HG03097 (cell line): ENCODE results near the gene MIER3.
A peak's percentile ranks its signal among the peaks of the same experiment; 100 is the strongest.

Experiments
- ATAC-seq: cut with Tn5 transposase; IDR thresholded peaks from one replicate; pipeline ENCODE4 v1.9.1; 2021; ENCODE audit not compliant: unreplicated experiment, low FRiP score

MIER3 gene

DNA sequence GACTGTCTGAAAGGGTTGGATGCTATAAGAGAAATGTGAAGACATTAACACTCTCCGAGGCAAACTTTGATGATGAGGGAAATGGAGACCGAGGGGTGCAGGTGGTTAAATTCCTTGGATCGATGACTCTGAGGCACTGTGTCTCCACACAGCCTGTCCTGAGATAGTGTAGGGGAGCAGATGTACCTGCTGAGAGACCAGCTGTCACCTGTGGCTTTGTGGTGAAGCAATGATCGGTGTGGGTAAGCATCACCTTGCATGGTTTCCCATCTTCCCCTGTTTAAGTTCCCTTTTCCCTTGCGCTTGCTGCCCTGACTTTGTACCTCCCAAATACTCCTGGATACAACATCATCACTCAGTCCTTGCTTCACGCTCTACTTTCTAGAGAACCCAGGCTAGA lies 9.8 kb upstream of the MIER3 start:
- no peak for ATAC-seq

DNA sequence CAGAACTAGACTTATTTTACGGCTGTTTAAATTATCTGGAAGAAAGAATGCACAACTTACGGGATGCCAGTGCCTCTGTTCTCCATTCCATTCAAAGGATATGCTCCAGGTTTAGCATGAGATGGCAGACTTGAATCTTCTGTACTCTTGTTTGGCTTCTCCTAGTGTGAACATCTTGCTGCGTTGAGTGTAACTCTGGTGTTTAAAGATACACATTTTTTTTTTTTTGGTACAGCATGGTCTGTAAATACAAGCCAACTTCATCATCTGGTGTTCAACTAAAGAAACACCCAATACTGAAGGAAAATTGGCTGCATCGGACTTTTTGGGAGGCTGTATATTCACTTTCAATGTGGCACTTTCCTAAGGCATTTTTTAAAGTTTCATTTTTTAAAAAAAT lies 7.4 kb upstream of the MIER3 start:
- ATAC-seq, result no peak

DNA sequence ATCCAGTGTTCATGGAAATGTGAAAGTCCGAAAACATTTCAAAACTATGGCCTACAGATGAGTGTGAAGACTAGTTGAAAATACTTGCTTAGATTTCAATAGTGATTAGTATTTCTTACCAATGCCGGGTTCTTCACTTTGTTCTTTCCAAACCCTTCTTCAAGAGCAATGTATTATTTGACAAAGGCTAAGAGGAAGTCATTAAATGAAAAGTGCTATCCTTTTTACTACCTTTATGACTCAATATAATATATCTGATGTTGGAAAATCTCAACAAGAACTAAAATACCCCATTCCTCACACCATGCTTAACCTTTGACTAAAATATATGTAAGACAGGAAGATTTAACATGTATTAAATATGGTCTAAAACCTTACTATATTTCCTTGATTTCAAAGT lies 6.7 kb upstream of the MIER3 start:
- no peak for ATAC-seq

DNA sequence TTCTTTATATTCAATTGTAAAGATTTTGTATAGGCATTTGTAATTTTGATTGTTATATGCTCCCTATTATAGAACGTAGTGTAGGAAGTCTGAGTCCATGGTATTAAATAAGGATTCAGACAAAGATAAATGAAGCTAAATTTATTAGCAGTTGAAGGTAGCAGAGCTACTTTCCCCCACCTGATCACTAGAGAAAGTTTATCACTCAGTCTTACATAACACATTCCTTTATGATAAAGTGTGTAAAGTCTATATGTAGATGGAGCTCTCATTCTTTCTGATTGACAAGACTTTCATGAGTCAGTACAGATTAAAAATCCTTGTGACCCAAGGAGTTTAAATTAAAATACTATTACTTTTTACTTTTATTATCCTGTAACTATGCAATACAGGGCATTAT lies 2.3 kb upstream of the MIER3 start:
- no peak for ATAC-seq

- peak; percentile 44 for ATAC-seq
Observed at GRCh38 chr5:56951126-56951945, 587 bp downstream of the MIER3 start.

DNA sequence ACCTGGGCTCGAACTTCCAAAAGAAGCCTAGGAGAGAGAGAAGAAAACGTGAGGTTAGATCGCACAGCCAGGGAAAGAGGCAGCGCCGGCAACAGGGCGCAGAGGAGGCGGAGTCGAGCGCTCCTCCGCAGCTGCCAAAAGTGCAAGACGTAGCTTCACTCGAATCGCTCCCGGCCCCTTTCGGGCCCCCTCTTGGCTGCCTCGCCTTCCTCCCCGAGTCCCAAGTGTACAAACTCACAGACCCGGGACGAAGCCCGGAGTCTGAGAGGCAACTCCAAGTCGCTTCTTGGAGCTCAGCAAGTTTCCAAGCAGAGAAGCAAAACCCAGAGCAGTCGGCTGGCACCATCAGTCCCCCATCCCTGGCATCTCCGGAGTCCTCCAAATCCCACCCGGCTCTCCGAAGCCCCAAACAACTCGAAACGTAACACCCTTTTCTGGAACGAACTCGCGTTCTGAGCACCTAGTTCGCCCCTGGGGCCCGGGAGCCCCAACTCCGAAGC lies 1.2 kb downstream of the MIER3 start:
- ATAC-seq, result no peak

- ATAC-seq, result no peak
Observed at GRCh38 chr5:56947052-56947451, 4.9 kb downstream of the MIER3 start.

- no peak for ATAC-seq
Observed at GRCh38 chr5:56941981-56942380, 9.9 kb downstream of the MIER3 start.

DNA sequence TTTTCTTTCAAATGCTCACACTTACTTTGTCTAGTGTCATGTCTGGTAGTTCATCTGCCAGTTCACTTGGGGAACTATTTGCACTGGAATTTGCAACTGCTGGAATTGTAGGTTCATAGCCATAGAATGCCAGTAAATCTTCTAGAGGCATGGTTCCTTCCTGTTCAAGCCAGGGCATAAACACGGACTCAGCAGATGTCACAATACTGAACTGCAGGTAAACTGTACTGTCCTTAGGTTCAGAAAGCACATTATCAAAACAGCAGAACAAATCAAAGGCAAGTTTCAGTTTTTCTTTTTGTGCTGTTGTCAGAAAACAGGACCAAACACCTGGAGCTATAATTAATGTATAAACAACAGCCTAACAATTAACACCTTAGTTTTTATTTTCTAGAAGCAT lies 13.1 kb downstream of the MIER3 start:
- no peak for ATAC-seq

DNA sequence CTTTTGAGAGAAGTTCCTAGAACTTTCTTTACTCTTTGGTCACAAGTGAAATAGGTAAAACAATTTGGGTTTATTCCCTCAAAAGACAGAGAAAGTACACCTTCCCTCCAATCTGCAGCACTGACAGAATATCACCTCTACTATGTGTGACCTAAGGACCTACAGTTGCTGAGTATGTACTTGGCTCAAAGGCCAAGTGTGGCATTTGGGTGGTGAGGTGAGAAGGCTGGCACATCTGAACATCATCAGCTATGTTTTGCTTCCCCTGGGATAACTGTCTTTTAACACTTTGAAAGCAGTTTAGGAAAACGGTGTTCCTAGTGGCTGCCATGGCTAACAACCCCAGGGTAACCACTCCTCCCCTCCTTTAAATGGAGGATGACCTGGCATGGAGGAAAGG lies 17.6 kb downstream of the MIER3 start:
- ATAC-seq, result no peak

- ATAC-seq, result no peak
Observed at GRCh38 chr5:56922922-56923321, 29.0 kb downstream of the MIER3 start.

DNA sequence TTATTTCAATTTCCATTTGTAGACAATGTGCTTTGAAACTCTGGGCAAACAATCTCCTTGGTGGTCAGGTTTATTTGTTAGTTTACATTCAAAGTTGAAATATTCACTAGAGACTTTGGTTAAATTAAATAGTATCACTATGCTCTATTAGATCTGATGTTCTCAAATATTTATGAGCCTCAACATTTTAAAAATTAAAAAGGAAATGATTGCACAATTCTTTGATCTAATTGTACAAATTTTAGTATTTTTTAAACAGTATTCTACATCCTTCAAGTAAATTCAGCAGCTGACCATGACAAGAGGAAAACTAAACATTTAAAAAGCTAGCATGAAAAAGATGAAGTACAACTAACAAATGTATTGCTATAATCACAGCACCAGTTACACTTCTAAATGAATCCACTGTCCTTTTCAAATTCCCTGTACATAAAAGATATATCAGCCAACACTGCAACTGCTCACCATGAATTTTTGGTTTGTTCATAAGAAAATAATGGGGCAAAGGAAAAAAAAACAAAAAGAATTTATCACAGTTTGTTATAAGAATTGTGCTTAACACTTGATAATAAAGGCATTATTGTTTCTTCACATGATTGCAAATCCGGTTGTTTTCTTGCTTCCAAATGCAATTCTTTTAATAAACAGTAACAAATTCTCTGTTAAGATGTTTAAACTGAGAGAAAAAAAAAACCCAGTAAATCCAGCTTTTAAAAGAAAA lies 31.8 kb downstream of the MIER3 start:
- no peak for ATAC-seq

DNA sequence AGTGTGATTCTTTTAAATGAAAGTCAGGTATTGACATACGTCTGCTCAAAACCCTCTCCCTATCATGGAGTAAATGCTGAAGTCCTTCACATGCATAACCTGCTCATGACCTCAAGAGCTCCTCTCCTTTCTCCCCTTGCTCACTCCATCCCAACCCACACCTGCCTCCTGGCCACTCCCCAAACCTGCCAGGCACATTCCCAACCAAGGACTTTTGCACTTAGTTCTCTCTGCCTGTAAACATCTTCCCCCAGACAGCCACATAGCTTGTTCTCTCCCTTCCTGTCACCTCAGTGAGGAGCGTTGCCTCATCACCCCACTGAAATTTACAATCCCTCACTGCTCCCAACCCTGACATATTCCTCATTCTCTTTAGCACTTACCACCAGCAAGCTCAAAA lies 33.9 kb downstream of the MIER3 start:
- ATAC-seq, result no peak

GRCh38 chr5:56917534-56917933 lies 34.4 kb downstream of the MIER3 start:
- ATAC-seq, result no peak

GRCh38 chr5:56914678-56915077 lies 37.2 kb downstream of the MIER3 start:
- no peak for ATAC-seq

DNA sequence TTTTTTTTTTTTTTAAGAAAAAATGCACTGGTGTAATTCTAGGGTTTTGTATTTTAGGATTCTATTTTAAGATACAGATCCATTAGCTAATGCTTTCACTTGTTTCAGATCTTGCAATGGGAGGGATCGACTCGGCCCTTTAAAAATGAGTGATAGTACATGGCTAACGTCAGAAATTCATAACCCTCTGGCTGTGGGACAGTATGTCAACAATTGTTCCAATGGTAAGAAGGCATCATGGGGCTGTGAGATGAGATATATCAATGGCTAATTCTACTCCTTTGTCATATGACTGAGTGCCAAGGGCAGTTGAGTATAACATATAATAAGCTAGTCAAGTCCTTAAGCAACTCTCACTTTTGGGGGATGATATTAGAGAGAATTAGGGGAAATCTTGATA lies 38.2 kb downstream of the MIER3 start:
- ATAC-seq, result no peak

GRCh38 chr5:56910210-56910965 lies 41.5 kb downstream of the MIER3 start:
- peak; percentile 12 for ATAC-seq

DNA sequence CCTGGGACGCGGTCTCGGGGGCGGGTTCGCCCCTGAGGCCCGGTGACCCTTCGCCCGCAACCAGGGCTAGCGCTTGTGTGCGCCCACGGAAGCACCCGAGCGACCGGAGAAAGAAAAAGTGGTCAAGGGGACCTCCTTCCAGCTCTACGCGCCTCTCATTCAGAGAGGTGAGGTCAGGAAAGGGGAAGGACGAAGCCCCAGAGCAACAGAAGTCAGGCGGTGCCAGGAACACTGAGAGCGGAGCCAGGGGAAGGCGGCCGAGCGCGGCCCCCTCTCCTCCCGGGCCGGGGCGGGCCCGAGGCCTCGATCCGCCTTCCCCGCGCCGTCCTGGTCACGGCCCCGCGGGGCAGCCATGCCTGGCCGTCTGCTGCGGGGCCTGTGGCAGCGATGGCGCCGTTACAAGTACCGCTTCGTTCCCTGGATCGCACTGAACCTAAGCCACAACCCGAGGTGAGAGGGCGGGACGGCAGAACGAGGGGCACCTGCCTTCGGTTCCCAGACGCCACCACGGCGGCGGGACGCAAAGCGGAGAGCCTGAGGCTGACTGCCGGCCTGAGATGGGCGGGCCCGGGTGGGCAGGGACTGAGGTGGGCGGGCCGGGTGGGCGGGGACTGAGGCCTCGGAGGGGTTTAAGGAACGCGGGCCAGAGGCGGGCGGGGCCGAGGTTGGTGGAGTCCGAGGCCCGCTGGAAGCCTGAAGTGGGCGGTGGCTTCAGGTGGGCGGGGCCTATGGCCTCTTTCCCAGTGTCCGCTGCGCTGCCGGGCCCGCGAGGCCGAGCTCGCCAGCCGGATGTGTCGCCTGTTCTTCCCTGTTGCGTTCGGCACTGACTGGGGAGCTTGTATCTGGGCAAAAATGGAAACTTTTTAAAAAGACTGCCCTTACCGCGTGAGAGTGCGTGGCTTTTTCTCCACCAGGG lies 42.4 kb downstream of the MIER3 start, which contains the start of gene SETD9:
Gene SETD9, plus strand, starts transcription at position 303 of the 916 bp plus-strand sequence. Its CDS starts 50 bp downstream, at position 353.
- peak; percentile 85 for ATAC-seq

- peak; percentile 39 for ATAC-seq
Observed at GRCh38 chr5:56908942-56909293, 43.0 kb downstream of the MIER3 start.
